Upper lobe of left lung (tissue), 4 donors: ENCODE measurements around the gene ARRDC3.

Experiments
- POLR2A ChIP-seq, 4 donors: fragments of 450-650 bp; IDR thresholded peaks; one replicate each; pipeline ENCODE4 v1.5.1; 2016 to 2017; ENCODE audit warnings: antibody characterized with exemption in 4 of 4, mild to moderate bottlenecking in 2 of 4
- POLR2AphosphoS5 ChIP-seq, 2 donors: sonication (generic); formaldehyde crosslinking; IDR thresholded peaks; one replicate each; pipeline ENCODE4 v1.5.1; 2017; ENCODE audit warnings: antibody characterized with exemption in 2 of 2
- TF ChIP-seq, protein P1 (sequence below), 6 experiments: fragments of 450-650 bp in 4 of 6; fragments of 200-600 bp in 2 of 6; sonication (generic) in 2 of 6; IDR thresholded peaks; one replicate each; pipeline ENCODE4 v1.5.1; 2016 to 2019; ENCODE audit warnings: antibody characterized with exemption in 6 of 6

DNA sequence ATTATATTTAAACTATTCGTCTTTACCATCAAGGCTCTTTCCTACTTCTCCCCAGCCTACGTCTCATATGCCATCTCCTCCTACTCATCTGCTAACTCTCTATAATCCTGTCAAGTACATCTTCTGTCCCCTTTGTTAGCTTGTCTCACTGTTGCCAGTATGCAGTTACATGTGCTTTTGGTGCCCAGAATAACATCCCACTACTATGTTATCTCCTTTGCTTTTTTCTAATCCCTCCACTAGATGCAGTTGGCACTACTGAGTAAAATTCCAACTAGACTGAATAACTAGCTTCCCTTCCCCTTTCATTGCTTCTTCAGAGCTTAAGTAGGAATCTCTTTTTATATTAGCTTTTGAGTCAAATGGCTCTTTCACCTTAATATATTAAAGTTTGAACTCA lies 3.0 kb upstream of the ARRDC3 start:
- TF ChIP-seq, protein P1, sequence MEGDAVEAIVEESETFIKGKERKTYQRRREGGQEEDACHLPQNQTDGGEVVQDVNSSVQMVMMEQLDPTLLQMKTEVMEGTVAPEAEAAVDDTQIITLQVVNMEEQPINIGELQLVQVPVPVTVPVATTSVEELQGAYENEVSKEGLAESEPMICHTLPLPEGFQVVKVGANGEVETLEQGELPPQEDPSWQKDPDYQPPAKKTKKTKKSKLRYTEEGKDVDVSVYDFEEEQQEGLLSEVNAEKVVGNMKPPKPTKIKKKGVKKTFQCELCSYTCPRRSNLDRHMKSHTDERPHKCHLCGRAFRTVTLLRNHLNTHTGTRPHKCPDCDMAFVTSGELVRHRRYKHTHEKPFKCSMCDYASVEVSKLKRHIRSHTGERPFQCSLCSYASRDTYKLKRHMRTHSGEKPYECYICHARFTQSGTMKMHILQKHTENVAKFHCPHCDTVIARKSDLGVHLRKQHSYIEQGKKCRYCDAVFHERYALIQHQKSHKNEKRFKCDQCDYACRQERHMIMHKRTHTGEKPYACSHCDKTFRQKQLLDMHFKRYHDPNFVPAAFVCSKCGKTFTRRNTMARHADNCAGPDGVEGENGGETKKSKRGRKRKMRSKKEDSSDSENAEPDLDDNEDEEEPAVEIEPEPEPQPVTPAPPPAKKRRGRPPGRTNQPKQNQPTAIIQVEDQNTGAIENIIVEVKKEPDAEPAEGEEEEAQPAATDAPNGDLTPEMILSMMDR (IDR thresholded peaks at IDR 0.05) = no peak
- TF ChIP-seq POLR2AphosphoS5 (IDR thresholded peaks at IDR 0.05) = no peak
- no peak for TF ChIP-seq POLR2A (IDR thresholded peaks at IDR 0.05)
